Cardiac septum (tissue), 1 donor: ENCODE results near the gene FAM229B. TPM values are rescaled to one million over a fixed set of nuclear protein-coding genes. Genes with fewer than 3 reads are reported as not detected.
"Not testable (repeated sequence)": the region's sequence is repeated elsewhere in the genome, so short reads cannot be mapped to it uniquely, and the experiment has no call there.

Experiments used
- DNase-seq: peaks from one replicate; pipeline ENCODE4 v3.0.0-alpha.2; 2020; ENCODE audit warnings: low spot score
- intact Hi-C: fragments of 100-400 bp; cut with DNase I; formaldehyde crosslinking; loops from one replicate; pipeline ENCODE4 v1.14.0; 2022
- total RNA-seq: library from RNA; stranded (reverse); fragmentation: NEBNext Ultra II Directional; extraction: Animal tissue kit (Norgen Biotek cat#: 25700); gene quantifications from one replicate; pipeline ENCODE4 v1.2.1, GENCODE V29; 2021
- donor health status: DM: no; HTN: no; CAD: no.

Gene FAM229B
- total RNA-seq, 1 donor from 2014 or later, result 43.5 TPM

- no peak for DNase-seq
- intact Hi-C loops, result no loop called here
These were observed 29.0 kb upstream of the FAM229B start for GRCh38 chr6:112058243-112059032.

- no peak for DNase-seq
- intact Hi-C loops, result no loop called here
These were observed 25.8 kb upstream of the FAM229B start for GRCh38 chr6:112061605-112062004.

GRCh38 chr6:112062966-112063365, 24.4 kb upstream of the FAM229B start:
- intact Hi-C loops, result no loop called here
- DNase-seq, result no peak

- intact Hi-C loops, result no loop called here
- DNase-seq, result no peak
These were observed 21.9 kb upstream of the FAM229B start for GRCh38 chr6:112065426-112065986.

- intact Hi-C loops, result no loop called here
- no peak for DNase-seq
These were observed 20.8 kb upstream of the FAM229B start for GRCh38 chr6:112066606-112067005.

GRCh38 chr6:112081569-112081968, 5.8 kb upstream of the FAM229B start:
- DNase-seq, result no peak
- intact Hi-C loops, result loop anchor here (10.0 kb wide), 1 partner anchor 203 kb away; no protein-coding TSS in a partner anchor

- DNase-seq, result no peak
These were observed 1.9 kb upstream of the FAM229B start for GRCh38 chr6:112085286-112086065.

GRCh38 chr6:112086744-112087135, 651 bp upstream of the FAM229B start:
- intact Hi-C loops, result loop anchor here (10.0 kb wide), 1 partner anchor 198 kb away; no protein-coding TSS in a partner anchor
- DNase-seq, result no peak

More at GRCh38 chr6:112085286-112086065, 1.9 kb upstream of the FAM229B start:
- intact Hi-C loops, result loop anchor here (10.0 kb wide), 1 partner anchor 199 kb away; no protein-coding TSS in a partner anchor

- intact Hi-C loops, result loop anchor here (10.0 kb wide), 1 partner anchor 197 kb away; no protein-coding TSS in a partner anchor
- no peak for DNase-seq
These were observed 525 bp downstream of the FAM229B start for GRCh38 chr6:112087916-112088315.

- DNase-seq, result no peak
- intact Hi-C loops, result no loop called here
These were observed 9.5 kb downstream of the FAM229B start for GRCh38 chr6:112096901-112097300.

GRCh38 chr6:112100561-112100960, 13.2 kb downstream of the FAM229B start:
- intact Hi-C loops, result no loop called here

GRCh38 chr6:112106026-112106425, 18.6 kb downstream of the FAM229B start:
- intact Hi-C loops, DNase-seq: not testable (repeated sequence)

More at GRCh38 chr6:112100561-112100960, 13.2 kb downstream of the FAM229B start:
- DNase-seq, result no peak

- intact Hi-C loops, result no loop called here
- DNase-seq, result no peak
These were observed 19.2 kb downstream of the FAM229B start for GRCh38 chr6:112106562-112106961.

GRCh38 chr6:112109262-112109661, 21.9 kb downstream of the FAM229B start:
- no peak for DNase-seq
- intact Hi-C loops, result no loop called here

- intact Hi-C loops, result no loop called here
- no peak for DNase-seq
These were observed 26.0 kb downstream of the FAM229B start for GRCh38 chr6:112113431-112113830.

- intact Hi-C loops, result no loop called here
- no peak for DNase-seq
These were observed 26.5 kb downstream of the FAM229B start for GRCh38 chr6:112113918-112114317.

- intact Hi-C loops, result no loop called here
These were observed 27.3 kb downstream of the FAM229B start for GRCh38 chr6:112114577-112115223.

GRCh38 chr6:112116221-112116620, 28.8 kb downstream of the FAM229B start:
- no peak for DNase-seq

More at GRCh38 chr6:112114577-112115223, 27.3 kb downstream of the FAM229B start:
- DNase-seq, result no peak

GRCh38 chr6:112117554-112117953, 30.2 kb downstream of the FAM229B start:
- intact Hi-C loops, result no loop called here
- no peak for DNase-seq

More at GRCh38 chr6:112116221-112116620, 28.8 kb downstream of the FAM229B start:
- intact Hi-C loops, result no loop called here

- intact Hi-C loops, result no loop called here
- no peak for DNase-seq
These were observed 30.6 kb downstream of the FAM229B start for GRCh38 chr6:112118034-112118433.
